Measurements from ENCODE around the gene HPSE2.

- TF ChIP-seq POLR2A (IDR thresholded peaks at IDR 0.05; ENCODE audit: low read depth) (no peak), POLR2AphosphoS5 (IDR thresholded peaks at IDR 0.05) (no peak), EP300 (IDR thresholded peaks at IDR 0.05) (no peak)
- TF ChIP-seq, protein P1, sequence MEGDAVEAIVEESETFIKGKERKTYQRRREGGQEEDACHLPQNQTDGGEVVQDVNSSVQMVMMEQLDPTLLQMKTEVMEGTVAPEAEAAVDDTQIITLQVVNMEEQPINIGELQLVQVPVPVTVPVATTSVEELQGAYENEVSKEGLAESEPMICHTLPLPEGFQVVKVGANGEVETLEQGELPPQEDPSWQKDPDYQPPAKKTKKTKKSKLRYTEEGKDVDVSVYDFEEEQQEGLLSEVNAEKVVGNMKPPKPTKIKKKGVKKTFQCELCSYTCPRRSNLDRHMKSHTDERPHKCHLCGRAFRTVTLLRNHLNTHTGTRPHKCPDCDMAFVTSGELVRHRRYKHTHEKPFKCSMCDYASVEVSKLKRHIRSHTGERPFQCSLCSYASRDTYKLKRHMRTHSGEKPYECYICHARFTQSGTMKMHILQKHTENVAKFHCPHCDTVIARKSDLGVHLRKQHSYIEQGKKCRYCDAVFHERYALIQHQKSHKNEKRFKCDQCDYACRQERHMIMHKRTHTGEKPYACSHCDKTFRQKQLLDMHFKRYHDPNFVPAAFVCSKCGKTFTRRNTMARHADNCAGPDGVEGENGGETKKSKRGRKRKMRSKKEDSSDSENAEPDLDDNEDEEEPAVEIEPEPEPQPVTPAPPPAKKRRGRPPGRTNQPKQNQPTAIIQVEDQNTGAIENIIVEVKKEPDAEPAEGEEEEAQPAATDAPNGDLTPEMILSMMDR (IDR thresholded peaks at IDR 0.05) = no peak
Measured at GRCh38 chr10:98407744-98408241, 827.9 kb downstream of the HPSE2 start.

Data from esophagus muscularis mucosa (tissue), 4 donors.